ENCODE data around the gene ZNF827.

ZNF827 gene

DNA sequence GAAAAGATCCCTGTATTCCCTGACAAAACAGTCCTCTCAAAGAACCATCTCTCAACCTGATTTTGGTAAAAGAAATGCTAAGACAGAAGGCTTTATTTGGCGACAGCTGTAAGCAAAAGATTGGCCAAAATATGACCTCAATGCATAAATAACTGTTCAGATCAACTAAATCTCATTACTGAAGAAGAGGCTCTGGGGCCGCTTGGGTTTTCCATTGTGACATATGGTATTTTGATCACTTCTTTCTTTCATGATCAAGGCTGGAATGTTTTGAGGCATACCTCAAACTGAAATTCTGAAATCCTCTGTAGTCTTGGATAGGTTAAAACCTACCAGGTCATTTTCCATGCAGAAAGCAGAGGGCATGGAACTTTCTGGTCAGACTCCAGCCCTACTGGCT, 152.4 kb downstream of the ZNF827 start:
- Histone ChIP-seq H3K27me3 (no peaks in the 10 kb centered on the region), H3K4me1 (peaks cover 0 to 15% (median 5%) of the 10 kb centered on the region in 4 donors), H3K9me3 (no peaks in the 10 kb centered on the region), H3K36me3 (no peaks in the 10 kb centered on the region), H3K4me3 (no peak overlapping the region), H3K27ac (peak overlapping the region in 1 of 2 donors; percentile 22)
- DNase-seq: no peak
- TF ChIP-seq, protein P1, sequence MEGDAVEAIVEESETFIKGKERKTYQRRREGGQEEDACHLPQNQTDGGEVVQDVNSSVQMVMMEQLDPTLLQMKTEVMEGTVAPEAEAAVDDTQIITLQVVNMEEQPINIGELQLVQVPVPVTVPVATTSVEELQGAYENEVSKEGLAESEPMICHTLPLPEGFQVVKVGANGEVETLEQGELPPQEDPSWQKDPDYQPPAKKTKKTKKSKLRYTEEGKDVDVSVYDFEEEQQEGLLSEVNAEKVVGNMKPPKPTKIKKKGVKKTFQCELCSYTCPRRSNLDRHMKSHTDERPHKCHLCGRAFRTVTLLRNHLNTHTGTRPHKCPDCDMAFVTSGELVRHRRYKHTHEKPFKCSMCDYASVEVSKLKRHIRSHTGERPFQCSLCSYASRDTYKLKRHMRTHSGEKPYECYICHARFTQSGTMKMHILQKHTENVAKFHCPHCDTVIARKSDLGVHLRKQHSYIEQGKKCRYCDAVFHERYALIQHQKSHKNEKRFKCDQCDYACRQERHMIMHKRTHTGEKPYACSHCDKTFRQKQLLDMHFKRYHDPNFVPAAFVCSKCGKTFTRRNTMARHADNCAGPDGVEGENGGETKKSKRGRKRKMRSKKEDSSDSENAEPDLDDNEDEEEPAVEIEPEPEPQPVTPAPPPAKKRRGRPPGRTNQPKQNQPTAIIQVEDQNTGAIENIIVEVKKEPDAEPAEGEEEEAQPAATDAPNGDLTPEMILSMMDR (IDR thresholded peaks at IDR 0.05): no peak
- intact Hi-C loops (cut with DNase I; ENCODE audit: low total_unique reads): no loop called here

DNA sequence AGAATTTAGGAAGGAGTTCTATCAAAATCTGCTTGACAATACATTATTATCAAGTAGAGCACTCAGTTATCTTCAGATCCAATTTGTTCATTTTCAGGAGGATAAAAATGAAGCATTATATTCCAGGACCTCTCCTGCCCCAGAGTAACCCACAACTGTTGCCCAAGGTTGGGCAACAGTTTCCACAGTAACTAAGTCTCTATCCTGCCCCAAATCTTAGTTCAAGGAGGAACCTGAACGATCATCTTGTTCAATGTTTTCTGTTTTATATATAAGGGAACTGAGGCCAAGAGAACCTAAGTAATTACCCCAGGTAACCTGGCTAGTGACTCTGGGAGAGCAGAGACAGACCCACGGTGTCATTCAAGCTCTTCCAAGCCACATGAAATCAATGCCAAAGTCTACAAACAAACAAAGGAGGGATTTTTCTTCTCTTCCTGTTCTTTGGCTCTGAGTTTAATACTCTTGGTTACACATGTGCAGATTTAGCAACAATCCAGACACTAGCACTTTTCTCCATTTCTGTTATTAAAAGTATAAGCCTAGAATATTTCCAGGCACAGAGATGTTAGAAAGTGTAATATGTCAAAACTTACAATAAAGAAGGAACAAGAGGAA, 153.1 kb downstream of the ZNF827 start:
- no peak overlapping the region for H3K4me3 ChIP-seq
- no peaks in the 10 kb centered on the region for H3K27me3 ChIP-seq
- H3K27ac ChIP-seq: no peak overlapping the region
- H3K4me1 ChIP-seq: peaks cover 0 to 15% (median 5%) of the 10 kb centered on the region in 4 donors
- no peak for DNase-seq
- TF ChIP-seq, protein P1 (IDR thresholded peaks at IDR 0.05): no peak
- intact Hi-C loops (cut with DNase I; ENCODE audit: low total_unique reads): no loop called here
- H3K36me3 ChIP-seq: no peaks in the 10 kb centered on the region
- no peaks in the 10 kb centered on the region for H3K9me3 ChIP-seq

DNA sequence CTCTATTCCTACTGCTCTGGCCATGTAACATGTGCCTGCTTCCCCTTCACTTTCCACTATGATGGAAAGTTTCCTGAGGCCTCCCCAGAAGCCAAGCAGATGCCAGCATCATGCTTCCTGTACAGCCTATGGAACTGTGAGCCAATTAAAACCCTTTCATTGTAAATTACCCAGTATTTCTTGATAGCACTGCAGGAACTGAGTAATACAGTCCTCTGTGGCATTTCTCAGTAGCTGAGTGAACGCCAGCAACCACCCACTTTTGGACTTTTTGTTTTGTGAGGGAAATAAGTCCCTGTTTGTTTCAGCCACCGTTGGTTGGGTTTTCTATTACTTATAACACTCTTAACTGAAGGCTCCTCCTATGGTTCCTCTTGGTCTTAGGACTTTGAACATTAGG, 154.6 kb downstream of the ZNF827 start:
- Histone ChIP-seq H3K4me1 (peaks cover 0 to 15% (median 5%) of the 10 kb centered on the region in 4 donors), H3K4me3 (no peak overlapping the region), H3K36me3 (peaks cover 0 to 2% (median under 1%) of the 10 kb centered on the region in 3 donors), H3K27me3 (no peaks in the 10 kb centered on the region), H3K9me3 (no peaks in the 10 kb centered on the region), H3K27ac (no peak overlapping the region)
- no peak for DNase-seq
- TF ChIP-seq, protein P1 (IDR thresholded peaks at IDR 0.05): no peak
- intact Hi-C loops (cut with DNase I; ENCODE audit: low total_unique reads): no loop called here

DNA sequence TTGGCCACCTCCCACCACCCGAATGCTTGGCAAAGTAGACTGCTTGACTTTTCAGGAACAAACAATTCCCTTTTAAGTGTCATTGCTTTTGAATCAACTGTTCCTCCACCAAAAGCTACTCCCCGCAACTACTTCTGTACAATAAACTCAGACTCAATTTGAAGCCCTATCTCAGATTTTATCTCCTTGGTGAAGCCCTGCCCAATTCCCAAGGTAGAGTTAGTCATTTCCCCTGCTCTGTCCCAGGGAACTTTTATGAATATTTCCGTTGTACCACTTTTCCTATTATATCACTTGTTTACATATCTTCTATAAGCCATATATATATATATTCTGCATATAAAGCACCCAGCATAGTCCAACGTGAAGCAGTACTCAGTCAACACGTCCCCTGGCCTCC, 155.9 kb downstream of the ZNF827 start:
- H3K4me3 ChIP-seq: no peak overlapping the region
- H3K4me1 ChIP-seq: peaks cover 0 to 15% (median 5%) of the 10 kb centered on the region in 4 donors
- intact Hi-C loops (cut with DNase I; ENCODE audit: low total_unique reads): no loop called here
- no peak for DNase-seq
- H3K27me3 ChIP-seq: no peaks in the 10 kb centered on the region
- peaks cover 0 to 9% (median 4%) of the 10 kb centered on the region in 3 donors for H3K36me3 ChIP-seq
- TF ChIP-seq, protein P1 (IDR thresholded peaks at IDR 0.05): no peak
- no peak overlapping the region for H3K27ac ChIP-seq
- no peaks in the 10 kb centered on the region for H3K9me3 ChIP-seq

DNA sequence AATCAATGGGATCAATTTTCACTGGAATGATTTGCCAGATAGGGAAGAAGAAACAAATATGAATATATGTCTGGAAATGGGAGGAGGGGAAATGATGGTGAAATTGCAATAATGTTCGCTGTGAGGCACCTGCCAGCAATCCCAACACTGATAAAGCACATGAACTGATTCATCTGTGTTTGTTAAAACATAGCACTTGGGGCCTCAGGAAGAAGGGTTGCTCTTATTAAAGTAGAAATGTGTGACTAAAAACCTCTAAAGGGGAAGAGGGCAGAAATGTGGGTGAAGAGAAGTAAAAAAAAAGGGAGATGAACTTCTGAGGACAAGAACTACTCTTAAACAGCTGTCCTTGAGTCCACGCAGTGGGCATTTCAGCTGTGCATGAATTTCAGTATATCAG, 157.3 kb downstream of the ZNF827 start:
- Histone ChIP-seq H3K36me3 (peaks cover 0 to 9% (median 6%) of the 10 kb centered on the region in 3 donors), H3K27ac (no peak overlapping the region), H3K4me3 (no peak overlapping the region), H3K9me3 (no peaks in the 10 kb centered on the region), H3K27me3 (no peaks in the 10 kb centered on the region), H3K4me1 (peaks cover 0 to 11% (median 2%) of the 10 kb centered on the region in 4 donors)
- TF ChIP-seq, protein P1 (IDR thresholded peaks at IDR 0.05): no peak
- intact Hi-C loops (cut with DNase I; ENCODE audit: low total_unique reads): no loop called here
- DNase-seq: no peak
